HG03139 (cell line): Measurements from ENCODE around the gene TMPRSS11D.

Experiments used
- ATAC-seq: cut with Tn5 transposase; IDR thresholded peaks from one replicate; pipeline ENCODE4 v1.9.1; 2021; ENCODE audit not compliant: unreplicated experiment

Gene TMPRSS11D

DNA sequence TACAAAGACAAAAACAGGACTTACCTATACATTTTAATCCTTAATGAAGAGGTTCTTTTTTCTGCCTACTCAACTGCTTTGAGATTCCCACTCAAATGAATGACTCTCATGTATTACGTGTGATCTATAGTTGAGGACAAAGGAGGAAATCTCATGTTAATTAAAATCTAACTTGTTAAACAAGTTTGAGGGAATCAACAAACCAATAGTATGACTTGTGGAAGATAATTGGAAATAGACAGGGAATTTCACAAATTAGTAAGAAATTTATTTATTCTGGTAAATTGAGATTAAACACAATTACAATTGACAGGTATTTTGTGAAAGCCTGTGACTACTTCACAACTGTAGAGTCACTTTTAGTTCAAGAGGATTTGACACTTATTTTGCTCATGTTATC, at the start of gene TMPRSS11D:
Gene TMPRSS11D (minus strand): TSS at position 101 of the 400 bp plus-strand sequence. CDS start 69 bp downstream, at position 32.
- ATAC-seq = no peak

DNA sequence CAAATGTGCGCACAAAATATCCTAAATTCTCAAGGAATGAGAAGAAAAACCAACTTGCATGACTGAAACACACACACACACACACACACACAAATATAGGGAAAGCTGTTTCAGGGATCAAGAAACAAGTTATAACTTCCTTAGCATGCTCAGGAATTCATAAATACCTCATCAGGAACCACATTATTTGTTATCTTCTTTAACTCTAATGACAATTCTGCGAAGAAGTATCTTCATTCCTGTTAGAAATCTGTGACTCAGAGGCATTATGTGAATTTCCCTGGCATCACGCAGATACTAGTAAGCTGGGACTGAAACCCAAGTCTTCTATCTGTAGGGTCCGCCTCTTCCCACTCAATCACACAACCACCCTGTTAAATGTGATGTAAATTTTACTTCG, 49.2 kb upstream of the TMPRSS11D start:
- no peak for ATAC-seq

- ATAC-seq = no peak
Measured at GRCh38 chr4:67931256-67931655, 47.5 kb upstream of the TMPRSS11D start.

GRCh38 chr4:67929426-67929825, 45.6 kb upstream of the TMPRSS11D start:
- no peak for ATAC-seq

DNA sequence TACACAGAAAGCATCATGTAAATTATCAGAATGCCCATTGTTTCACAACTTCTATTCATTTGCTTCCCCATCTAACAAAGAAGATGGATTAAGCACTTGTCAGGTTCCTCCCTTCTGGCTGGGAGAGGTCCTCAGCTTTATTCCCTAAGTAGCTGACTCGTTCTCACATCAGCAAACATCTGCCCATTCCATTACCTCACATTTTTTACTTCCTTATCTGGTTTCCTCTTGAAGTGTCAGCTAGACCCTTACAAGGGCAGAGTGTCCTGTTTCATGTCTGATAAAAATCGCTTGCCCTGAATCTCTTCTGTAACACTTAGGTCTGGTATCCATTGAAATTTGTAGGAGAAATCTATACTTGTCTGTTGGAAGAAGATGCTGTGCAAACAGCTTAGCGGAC, 44.7 kb upstream of the TMPRSS11D start:
- ATAC-seq = no peak

DNA sequence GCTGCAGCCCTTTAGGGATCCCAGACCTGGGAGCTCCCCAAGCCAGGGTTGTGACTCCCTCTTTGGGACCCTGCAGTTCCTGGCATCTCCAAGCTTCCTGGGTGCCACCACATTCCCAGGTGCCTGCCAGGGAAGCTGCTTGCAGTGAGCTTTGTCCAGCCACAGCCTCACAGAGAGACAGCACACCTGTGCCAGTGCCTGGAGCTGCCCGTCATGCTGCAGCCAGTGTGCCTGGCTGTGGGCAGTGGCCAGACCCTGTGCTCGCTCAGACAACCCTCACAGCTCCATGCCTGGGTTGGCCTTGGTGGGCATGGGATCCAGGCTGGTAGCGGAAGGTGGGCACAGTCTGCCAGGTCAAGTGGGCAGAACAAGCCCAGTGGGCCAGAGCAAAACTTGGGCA, 43.4 kb upstream of the TMPRSS11D start:
- ATAC-seq = no peak

GRCh38 chr4:67926485-67926884, 42.7 kb upstream of the TMPRSS11D start:
- ATAC-seq = no peak

DNA sequence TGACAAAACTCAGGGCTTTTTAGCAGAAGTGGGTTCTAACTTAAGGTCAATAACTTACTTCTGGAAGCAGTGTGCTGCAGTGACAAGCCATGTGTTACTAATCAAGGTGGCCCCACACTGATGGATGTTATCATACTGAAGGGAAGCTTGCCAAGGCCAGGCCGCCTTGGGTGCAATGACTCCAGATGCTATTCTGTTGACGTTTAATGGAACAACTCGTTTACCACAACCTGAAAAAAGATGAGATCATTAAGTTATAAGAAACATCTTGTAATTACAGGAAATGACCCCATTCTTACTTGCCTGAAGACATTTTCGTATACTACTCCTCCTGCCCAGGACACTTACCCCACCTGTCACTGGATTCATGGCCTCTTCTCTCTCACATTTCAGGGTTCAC, 38.9 kb upstream of the TMPRSS11D start:
- ATAC-seq = no peak

DNA sequence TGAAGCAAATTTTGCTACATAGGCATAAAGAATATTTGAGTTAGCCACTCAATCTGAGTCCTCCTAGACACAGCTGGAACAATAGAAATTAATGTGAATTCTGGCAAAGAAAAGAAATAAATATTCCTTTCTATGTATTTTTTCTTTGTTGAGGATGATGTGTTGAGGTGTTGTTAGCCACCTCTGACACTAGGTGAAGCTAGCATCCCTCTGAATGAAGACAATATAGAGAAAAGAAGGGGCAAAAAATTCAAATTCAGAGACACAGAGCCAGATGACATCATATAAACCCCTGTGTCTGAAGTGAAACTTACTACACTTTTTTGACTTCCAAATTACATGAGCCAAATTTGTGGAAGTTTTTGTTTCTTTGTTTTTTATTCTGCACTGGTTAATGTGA, 34.6 kb upstream of the TMPRSS11D start:
- ATAC-seq = no peak

GRCh38 chr4:67915400-67915966, 31.7 kb upstream of the TMPRSS11D start:
- no peak for ATAC-seq

DNA sequence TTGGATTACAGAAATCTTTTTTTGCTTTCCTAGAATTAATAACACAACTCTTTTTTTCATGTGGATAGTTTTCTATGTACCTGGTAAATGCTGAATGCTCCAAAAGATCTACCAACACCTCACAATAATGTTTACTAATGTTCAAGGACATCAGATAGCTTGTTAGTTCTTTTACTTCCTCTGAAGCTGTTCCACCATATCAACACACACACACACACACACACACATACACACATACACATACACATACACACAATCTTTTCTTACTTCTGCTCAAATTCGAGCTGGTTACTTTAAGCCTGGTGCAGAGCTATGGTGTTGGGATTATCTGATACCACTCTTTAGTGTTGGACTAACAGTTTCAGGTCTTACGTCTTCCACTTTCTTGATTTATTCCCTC, 28.3 kb upstream of the TMPRSS11D start:
- ATAC-seq = no peak

- no peak for ATAC-seq
Measured at GRCh38 chr4:67911638-67912037, 27.8 kb upstream of the TMPRSS11D start.

- ATAC-seq = no peak
Measured at GRCh38 chr4:67911141-67911540, 27.3 kb upstream of the TMPRSS11D start.

DNA sequence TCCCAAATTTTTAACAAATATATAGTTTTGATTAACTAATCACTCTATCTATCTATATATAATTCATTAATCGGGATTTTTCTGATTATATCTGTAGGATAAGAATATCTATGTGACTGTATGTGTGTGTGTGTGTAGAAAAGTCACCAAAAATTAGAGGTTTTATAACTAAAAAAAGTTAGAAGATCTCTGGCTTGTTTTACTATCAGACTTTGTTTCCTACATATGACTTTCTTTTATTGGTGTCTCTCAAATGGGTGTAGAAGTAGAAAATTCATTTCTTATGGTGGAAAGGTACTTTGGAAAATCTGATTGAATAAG, 26.7 kb upstream of the TMPRSS11D start:
- no peak for ATAC-seq

GRCh38 chr4:67909905-67910584, 26.2 kb upstream of the TMPRSS11D start:
- no peak for ATAC-seq

GRCh38 chr4:67907650-67908049, 23.8 kb upstream of the TMPRSS11D start:
- no peak for ATAC-seq

- ATAC-seq = no peak
Measured at GRCh38 chr4:67899096-67899495, 15.3 kb upstream of the TMPRSS11D start.

GRCh38 chr4:67897686-67898085, 13.9 kb upstream of the TMPRSS11D start:
- ATAC-seq = no peak

DNA sequence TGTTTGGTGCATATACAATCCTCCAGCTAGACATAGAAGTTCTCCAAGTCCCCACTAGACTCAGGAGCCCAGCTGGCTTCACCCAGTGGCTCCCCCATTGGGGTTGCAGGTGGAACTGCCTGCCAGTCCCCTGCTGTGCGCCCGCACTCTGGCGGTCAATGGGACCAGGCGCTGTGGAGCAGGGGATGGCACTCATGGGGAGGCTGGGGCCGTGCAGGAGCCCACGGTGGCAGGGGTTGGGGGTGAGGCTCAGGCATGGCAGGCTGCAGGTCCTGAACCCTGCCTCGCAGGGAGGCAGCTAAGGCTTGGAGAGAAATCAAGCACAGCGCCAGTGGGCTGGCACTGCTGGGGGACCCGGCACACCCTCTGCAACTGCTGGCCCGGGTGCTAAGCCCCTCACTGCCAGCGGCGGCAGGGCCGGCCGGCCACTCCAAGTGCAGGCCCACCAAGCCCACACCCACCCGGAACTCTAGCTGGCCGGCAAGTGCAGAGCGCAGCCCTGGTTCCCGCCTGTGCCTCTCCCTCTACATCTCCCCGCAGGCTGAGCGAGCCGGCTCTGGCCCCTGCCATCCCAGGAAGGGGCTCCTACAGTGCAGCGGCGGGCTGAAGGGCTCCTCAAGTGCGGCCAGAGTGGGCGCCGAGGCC, 12.7 kb upstream of the TMPRSS11D start:
- ATAC-seq = no peak

DNA sequence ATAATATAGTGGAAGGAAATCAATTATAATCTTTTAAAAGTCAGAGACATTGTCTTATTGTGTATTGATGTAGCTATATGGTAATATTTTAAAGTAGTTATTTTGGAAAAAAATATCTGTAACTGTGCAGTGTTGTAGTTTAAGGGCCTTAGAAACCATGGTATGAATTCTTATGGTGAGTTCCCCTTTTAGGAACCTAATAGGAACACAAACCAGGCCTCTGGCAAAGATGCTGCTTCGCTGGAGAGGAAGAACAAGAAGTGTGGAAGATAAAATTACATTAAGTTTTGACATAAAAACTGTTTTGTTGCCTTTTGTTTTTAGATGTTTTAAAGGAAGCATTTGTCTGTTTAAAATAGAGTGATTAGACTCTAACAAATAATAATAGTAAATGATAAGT, 10.9 kb upstream of the TMPRSS11D start:
- ATAC-seq = no peak

GRCh38 chr4:67892905-67893304, 9.1 kb upstream of the TMPRSS11D start:
- no peak for ATAC-seq

GRCh38 chr4:67892253-67892652, 8.5 kb upstream of the TMPRSS11D start:
- ATAC-seq = no peak

DNA sequence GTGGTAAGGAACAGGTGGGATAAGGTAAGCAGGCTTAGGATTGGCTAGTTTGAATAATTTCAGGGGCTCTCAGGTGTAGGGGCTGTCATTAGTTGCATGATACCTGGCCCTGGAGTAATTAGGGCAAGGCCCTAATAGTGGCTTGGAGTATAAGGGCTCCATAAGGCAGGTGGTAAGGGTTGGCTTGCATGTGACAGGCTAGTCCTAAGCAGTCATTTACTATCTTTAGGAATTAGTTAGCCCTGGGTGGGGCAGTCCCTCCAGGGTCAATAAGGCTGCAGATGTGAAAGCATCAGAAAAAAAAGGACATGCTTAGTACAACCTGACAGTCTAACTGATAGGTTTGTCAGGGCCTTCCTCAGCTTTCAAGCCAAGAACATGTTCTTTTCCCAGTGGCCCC, 7.8 kb upstream of the TMPRSS11D start:
- no peak for ATAC-seq
